HPDE6-E6E7 (cell line): ENCODE measurements around the gene NFE2L1.

Source experiments
- DNase-seq: peaks from one replicate; pipeline ENCODE4 v3.0.0; 2011; ENCODE audit warnings: missing footprints; ENCODE audit errors: extremely low spot score

Gene NFE2L1

GRCh38 chr17:48047113-48047740 is 932 bp upstream of the NFE2L1 start:
- no peak for DNase-seq

DNA sequence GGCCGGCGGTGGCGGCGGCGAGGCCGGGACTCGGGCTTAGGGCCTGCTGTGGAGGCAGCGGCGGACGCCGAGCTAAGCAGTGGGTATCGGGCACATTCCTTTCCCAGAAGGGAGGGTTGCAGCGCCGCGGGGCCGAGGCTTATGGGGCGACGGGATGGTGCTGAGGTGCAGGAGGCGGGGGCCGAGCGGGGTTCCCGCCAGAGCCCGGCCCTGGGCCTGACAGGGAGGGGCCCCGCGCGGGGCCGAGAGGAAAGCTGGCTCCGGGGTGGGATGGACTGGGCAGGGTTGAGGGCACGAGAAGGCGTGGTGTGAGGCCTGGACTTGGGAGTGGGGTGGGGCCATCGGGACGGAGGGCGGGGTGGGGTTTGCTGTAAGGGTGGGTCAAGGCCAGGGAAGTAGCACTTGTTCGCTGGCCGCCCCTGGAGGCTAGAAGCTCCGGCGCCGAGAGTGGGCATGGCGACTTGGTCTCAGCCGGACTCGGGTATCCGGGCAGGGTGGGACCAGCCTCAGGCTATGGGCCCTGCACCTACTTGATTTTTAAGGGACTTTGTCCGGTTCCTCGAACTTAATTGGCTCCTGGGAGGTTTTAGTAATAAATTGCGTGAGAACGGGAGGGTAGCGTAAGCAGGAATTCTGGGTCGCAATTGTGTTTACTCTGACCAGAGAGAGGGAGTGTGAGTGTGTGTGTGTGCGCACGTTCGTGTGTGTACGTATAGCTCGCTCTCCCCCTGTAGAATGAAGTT is 396 bp downstream of the NFE2L1 start:
- no peak for DNase-seq

DNA sequence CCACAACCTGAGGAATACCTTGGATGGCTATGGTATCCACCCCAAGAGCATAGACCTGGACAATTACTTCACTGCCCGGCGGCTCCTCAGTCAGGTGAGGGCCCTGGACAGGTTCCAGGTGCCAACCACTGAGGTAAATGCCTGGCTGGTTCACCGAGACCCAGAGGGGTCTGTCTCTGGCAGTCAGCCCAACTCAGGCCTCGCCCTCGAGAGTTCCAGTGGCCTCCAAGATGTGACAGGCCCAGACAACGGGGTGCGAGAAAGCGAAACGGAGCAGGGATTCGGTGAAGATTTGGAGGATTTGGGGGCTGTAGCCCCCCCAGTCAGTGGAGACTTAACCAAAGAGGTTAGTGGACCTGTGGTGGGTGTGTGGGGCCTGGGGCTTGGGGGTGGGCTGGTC is 3.1 kb downstream of the NFE2L1 start:
- DNase-seq: no peak

DNA sequence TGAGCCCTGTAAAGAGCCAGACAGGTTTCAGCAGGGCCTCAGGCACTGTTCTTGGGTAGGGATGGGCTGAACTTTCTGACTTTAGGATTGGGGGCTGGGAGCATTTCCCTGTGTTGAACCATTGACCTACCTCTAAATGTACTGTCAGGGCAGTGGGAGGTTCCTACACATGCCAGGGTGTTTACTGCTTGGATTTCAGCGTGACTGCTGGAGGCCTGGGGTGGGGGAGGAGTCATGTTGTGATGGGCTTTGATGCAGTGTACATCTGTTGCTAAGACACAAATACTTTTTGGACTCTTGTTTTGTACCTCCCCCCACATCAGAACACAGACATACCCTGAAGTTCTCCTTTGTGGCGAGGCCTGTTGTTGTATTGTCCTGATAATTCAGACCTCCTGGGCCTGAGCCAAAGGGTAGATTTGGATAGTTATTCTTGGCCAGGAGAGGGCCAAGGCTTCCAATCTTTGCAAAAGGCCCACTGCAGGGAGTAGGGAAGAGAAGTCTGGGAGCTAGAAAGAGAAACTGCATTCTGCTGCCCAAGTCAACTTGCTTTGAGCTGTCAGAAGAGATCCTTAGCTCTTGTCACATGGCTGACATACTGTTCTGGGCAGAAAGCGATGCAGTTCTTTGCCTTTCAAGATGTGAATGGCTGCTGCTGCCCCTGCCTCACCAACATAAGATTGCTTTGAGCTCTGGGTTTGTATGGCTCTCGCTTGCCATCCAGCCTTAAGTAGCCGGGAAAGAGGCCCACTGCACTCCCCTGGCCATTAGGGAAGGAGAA is 3.7 kb downstream of the NFE2L1 start:
- no peak for DNase-seq

- DNase-seq: no peak
Measured at GRCh38 chr17:48052956-48053757, 5.0 kb downstream of the NFE2L1 start.

DNA sequence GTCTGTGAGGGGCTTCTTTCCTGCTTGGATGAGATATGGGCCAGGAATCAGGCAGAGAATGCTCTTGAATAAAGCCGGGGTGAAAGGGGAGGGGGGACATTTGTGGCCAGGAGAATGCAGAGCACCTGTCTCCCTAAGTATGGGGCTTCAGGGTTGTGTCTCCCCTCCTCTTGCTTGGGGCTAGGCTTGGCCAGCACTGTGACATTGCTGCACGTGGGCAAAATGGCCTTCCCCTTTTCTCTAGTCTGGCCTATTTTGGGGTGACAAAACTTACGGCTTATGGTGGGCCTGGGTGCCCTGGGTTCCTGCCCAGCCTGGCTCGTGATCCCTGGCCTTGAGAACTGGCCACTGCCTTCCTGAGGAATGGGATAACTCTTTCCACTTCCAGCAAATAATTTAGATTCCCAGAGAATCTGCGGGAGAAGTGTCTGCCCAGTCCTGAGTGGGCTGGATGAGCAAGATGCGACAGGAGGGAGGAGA is 5.6 kb downstream of the NFE2L1 start:
- no peak for DNase-seq

GRCh38 chr17:48054238-48055185 is 6.4 kb downstream of the NFE2L1 start:
- no peak for DNase-seq

DNA sequence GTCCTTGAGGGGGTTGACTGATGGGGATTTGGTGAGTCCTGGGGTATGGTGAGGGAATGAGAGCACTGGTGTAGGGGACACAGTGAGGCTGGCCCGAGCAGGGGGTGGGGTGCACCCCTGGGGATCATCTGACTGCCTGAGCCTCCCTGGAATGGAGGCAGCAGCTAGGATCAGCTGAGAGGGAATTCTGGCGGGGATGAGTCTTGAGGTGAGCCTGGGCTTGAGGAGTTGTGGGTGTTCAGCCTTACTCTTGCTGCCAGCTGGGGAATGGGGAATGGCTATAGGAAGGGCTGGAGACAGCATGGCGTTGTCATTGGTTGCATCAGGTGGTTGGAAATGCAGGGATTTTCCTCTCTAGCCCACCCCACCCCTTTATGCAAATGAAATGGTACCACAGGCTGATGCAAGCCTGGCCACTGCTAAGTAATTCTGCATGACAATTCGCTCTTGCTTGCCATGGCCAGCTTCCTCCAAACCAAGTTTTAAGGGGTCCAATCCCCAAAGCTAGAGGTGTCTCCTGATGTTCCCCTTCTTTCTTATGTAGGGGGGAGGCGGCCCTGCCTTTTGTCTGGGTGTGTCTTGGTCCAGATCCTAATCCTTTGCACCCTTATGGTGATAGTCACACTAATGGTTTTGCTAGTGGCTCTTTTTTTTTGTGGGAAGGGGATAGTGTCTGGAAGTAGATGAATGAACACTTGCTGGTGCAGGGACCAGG is 7.5 kb downstream of the NFE2L1 start:
- no peak for DNase-seq

- DNase-seq: no peak
Measured at GRCh38 chr17:48056246-48056745, 8.1 kb downstream of the NFE2L1 start.

GRCh38 chr17:48056879-48057278 is 8.7 kb downstream of the NFE2L1 start:
- no peak for DNase-seq

DNA sequence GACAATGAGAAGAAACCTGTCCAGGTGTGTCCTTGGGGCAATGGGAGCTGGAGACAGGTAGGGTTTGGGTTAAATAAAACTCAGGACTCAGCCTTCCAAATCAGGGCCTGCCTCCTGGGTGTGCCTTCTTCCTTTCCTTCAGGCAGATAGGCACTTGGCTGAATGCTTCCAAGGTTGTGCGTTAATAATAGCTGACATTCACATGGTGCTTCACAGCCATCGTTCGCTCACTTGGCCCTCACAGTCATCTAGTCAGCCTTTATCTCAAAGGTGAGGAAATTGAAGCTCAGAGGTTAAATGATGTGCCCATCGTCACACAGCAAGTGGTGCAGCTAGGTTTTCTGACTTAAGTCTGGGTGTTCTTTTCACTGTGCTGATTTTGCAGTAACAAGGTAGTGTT is 9.5 kb downstream of the NFE2L1 start:
- no peak for DNase-seq

GRCh38 chr17:48058393-48059124 is 10.4 kb downstream of the NFE2L1 start:
- no peak for DNase-seq

- no peak for DNase-seq
Measured at GRCh38 chr17:48059125-48059668, 11.0 kb downstream of the NFE2L1 start.

DNA sequence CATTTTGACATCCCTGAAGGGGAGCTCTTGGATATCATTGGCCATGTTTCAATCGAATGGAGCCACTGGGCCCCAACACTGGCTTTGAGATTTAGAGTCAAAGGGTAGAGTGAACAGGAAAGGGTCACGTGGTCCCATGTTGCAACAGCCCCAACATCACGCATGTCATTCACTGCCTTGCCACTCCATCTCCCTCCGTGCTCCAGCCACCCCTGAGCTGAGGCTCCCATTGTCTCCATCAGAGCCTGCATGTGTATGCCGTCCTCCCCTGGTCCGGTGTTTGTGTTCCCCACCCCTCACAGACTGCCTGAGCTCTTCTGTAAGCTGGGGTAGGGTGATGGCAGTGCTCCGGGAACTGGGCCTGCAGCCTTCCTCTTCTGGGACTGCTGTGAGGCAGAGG is 12.1 kb downstream of the NFE2L1 start:
- DNase-seq: no peak

DNA sequence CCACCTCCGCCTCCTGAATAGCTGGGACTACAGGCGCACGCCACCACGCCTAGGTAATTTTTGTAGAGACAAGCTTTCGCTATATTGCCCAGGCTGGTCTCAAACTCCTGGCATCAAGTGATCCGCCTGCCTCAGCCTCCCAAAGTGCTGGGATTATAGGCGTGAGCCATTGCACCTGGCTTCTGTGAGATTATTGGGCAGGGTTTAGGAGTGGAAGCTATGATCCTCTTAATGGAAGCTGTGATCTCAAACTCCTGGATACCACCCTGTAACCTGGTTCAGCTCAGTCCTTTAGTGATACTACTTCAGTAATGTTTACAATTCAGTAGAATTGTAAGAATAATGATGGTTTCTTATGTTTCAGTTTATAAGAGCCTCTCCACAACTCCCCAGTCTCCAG is 14.1 kb downstream of the NFE2L1 start:
- DNase-seq: no peak

GRCh38 chr17:48064638-48065037 is 16.5 kb downstream of the NFE2L1 start:
- no peak for DNase-seq

DNA sequence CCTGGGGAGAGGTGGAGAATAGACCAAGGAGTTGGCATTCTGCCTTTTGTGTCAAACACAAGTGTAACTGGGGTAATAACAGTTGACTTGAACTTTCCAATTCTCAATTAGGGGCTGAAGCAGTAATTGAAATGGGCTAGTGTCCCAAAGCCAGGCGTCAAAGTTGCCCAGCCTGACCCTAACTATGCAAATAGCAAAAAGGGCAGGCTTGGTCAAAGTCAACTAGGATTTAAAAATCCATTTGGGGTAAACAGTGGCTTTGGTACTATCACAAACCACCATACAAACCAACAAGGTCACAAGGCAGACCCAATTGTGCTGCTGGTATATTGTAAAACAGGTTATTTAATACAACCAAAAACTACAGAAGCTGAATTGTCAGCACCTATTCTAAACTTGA is 18.0 kb downstream of the NFE2L1 start:
- DNase-seq: no peak

GRCh38 chr17:48066656-48067055 is 18.5 kb downstream of the NFE2L1 start:
- no peak for DNase-seq

- DNase-seq: no peak
Measured at GRCh38 chr17:48067245-48067644, 19.1 kb downstream of the NFE2L1 start.
